ENCODE data around the gene ATE1.

Gene ATE1

DNA sequence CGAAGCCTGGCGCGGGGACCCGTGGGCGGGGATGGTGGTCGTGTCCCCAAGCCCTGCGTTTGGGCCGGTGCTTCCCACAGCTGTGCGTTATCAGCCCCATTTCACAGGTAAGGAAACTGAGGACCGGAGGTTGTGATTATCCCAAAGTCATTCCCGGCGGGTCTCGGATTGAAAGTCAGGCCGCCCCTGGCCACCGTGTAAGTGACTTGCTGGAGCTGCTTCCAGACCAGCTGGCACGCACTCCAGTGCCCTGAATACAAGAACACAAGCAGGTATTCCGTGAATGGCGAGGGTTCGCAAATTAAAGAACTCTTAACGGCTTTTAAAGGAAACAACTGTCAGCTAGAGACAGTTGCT, 675 bp upstream of the ATE1 start:
- TF ChIP-seq, protein P1, sequence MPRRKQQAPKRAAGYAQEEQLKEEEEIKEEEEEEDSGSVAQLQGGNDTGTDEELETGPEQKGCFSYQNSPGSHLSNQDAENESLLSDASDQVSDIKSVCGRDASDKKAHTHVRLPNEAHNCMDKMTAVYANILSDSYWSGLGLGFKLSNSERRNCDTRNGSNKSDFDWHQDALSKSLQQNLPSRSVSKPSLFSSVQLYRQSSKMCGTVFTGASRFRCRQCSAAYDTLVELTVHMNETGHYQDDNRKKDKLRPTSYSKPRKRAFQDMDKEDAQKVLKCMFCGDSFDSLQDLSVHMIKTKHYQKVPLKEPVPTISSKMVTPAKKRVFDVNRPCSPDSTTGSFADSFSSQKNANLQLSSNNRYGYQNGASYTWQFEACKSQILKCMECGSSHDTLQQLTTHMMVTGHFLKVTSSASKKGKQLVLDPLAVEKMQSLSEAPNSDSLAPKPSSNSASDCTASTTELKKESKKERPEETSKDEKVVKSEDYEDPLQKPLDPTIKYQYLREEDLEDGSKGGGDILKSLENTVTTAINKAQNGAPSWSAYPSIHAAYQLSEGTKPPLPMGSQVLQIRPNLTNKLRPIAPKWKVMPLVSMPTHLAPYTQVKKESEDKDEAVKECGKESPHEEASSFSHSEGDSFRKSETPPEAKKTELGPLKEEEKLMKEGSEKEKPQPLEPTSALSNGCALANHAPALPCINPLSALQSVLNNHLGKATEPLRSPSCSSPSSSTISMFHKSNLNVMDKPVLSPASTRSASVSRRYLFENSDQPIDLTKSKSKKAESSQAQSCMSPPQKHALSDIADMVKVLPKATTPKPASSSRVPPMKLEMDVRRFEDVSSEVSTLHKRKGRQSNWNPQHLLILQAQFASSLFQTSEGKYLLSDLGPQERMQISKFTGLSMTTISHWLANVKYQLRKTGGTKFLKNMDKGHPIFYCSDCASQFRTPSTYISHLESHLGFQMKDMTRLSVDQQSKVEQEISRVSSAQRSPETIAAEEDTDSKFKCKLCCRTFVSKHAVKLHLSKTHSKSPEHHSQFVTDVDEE (CRISPR knock-in tag; IDR thresholded peaks at IDR 0.05): no peak; the same call in 1 of the 2 replicates
- TF ChIP-seq CSDC2 (CRISPR knock-in tag; IDR thresholded peaks at IDR 0.05): no peak
- peak; percentile 12 for ATAC-seq

DNA sequence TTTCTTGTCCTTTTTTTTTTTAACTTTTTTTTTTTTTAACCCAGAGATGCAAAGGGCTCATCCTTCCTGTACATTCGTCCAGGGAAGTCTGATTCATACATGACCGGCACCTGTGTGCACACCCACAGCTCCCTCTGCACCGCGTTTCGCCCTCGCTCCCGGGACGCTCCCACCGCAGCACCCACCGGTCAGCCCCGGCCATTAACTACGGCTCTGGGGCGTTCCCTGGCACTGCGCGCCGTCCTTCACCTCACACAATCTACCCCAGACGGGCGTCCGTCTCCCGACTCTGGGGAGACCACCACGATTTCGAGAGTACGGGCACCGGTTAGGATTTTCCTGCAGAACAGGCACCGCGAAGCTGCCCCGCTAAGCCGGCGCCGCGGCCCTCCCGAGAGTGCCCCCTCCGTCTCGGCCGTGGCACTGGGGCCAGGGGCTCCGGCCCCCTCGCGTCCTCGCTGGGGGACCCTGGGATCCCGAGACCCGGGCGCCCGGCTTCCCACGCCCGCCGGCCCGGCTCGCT, 452 bp downstream of the ATE1 start:
- no peak for TF ChIP-seq CREB5 (CRISPR knock-in tag; IDR thresholded peaks at IDR 0.05; ENCODE audit: low read depth)
- no peak for TF ChIP-seq ZNF70 (CRISPR knock-in tag; IDR thresholded peaks at IDR 0.05)
- no peak for TF ChIP-seq RARB (CRISPR knock-in tag; IDR thresholded peaks at IDR 0.05)
- peak; percentile 67 for ATAC-seq

DNA sequence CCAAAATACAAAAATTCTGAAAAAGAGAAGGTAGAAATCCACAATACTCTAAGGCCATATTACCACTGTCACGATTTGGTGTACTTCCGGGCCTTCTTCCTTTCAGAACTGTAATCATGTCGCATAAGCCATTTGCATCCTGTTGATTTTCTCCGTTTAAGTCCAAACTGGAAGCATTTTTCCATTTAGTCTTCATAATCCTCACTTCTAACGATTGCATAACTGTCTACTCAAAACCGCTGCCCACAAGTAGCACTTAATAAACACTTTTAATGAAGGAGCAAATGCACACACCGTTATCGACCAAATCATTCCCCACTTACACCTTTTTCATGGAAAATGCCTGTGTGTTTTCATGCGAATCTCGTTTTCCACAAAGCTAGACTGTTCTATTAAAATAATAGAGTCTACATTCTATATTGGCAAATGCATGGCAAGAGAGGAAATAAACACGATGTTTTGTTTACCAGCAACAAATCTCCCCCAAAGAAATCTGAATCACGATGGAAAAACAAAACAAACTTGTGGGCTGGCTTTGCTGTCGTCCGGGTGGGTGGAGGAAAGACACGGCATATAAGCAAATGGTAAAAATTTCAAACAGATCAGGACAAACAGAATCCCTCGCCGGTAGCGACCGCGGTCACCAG, 1.0 kb downstream of the ATE1 start:
- peak; percentile 16; the same call in 2 of the 3 replicates for ATAC-seq
- TF ChIP-seq, protein P1 (CRISPR knock-in tag; IDR thresholded peaks at IDR 0.05): no peak
- TF ChIP-seq ZC3H10 (CRISPR knock-in tag; IDR thresholded peaks at IDR 0.05): no peak
- no peak for TF ChIP-seq TCF4 (CRISPR knock-in tag; IDR thresholded peaks at IDR 0.05; ENCODE audit: borderline replicate concordance)
- TF ChIP-seq PPARA (CRISPR knock-in tag; IDR thresholded peaks at IDR 0.05; ENCODE audit: borderline replicate concordance): no peak
- TF ChIP-seq CSDC2 (CRISPR knock-in tag; IDR thresholded peaks at IDR 0.05): no peak
- no peak for TF ChIP-seq BACH2 (CRISPR knock-in tag; IDR thresholded peaks at IDR 0.05; ENCODE audit: borderline replicate concordance)
- TF ChIP-seq ISL1 (CRISPR knock-in tag; IDR thresholded peaks at IDR 0.05): no peak
- no peak for TF ChIP-seq GLIS3 (CRISPR knock-in tag; IDR thresholded peaks at IDR 0.05)
- no peak for TF ChIP-seq OSR1 (CRISPR knock-in tag; IDR thresholded peaks at IDR 0.05)
- TF ChIP-seq, protein P2, sequence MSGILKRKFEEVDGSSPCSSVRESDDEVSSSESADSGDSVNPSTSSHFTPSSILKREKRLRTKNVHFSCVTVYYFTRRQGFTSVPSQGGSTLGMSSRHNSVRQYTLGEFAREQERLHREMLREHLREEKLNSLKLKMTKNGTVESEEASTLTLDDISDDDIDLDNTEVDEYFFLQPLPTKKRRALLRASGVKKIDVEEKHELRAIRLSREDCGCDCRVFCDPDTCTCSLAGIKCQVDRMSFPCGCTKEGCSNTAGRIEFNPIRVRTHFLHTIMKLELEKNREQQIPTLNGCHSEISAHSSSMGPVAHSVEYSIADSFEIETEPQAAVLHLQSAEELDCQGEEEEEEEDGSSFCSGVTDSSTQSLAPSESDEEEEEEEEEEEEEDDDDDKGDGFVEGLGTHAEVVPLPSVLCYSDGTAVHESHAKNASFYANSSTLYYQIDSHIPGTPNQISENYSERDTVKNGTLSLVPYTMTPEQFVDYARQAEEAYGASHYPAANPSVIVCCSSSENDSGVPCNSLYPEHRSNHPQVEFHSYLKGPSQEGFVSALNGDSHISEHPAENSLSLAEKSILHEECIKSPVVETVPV (CRISPR knock-in tag; IDR thresholded peaks at IDR 0.05): no peak
- no peak for TF ChIP-seq TOX (CRISPR knock-in tag; IDR thresholded peaks at IDR 0.05; ENCODE audit: borderline replicate concordance)
- TF ChIP-seq ESRRG (CRISPR knock-in tag; IDR thresholded peaks at IDR 0.05): no peak
- no peak for TF ChIP-seq ZFP3 (CRISPR knock-in tag; IDR thresholded peaks at IDR 0.05)
- TF ChIP-seq SNAI2 (CRISPR knock-in tag; IDR thresholded peaks at IDR 0.05): no peak
- TF ChIP-seq ZNF70 (CRISPR knock-in tag; IDR thresholded peaks at IDR 0.05): no peak
- TF ChIP-seq RARB (CRISPR knock-in tag; IDR thresholded peaks at IDR 0.05): no peak

DNA sequence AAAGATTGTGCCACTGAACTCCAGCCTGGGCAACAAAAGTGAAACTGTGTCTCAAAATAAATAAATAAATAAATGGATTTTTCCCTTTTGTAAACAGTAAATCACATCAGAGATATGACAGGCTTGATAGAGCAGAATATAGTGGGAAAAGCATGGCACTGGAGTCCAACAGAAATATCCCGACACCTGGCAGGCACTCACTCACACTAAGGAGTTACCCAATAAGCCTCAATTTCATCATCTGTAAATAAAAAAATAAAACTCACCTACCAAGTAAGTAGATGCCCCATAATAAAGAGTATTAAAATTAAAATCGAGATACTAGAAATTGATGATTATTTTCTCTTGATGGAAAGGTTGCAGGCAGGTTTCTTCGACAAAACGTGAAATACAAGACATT, 1.7 kb downstream of the ATE1 start:
- no peak for TF ChIP-seq ZNF70 (CRISPR knock-in tag; IDR thresholded peaks at IDR 0.05)
- no peak for TF ChIP-seq RARB (CRISPR knock-in tag; IDR thresholded peaks at IDR 0.05)
- no peak for TF ChIP-seq SNAI2 (CRISPR knock-in tag; IDR thresholded peaks at IDR 0.05)
- TF ChIP-seq TCF4 (CRISPR knock-in tag; IDR thresholded peaks at IDR 0.05; ENCODE audit: borderline replicate concordance): no peak
- TF ChIP-seq TOX (CRISPR knock-in tag; IDR thresholded peaks at IDR 0.05; ENCODE audit: borderline replicate concordance): no peak
- no peak for TF ChIP-seq POU6F1 (CRISPR knock-in tag; IDR thresholded peaks at IDR 0.05; ENCODE audit: borderline replicate concordance, low read depth)
- no peak for TF ChIP-seq PPARA (CRISPR knock-in tag; IDR thresholded peaks at IDR 0.05; ENCODE audit: borderline replicate concordance)
- TF ChIP-seq OSR1 (CRISPR knock-in tag; IDR thresholded peaks at IDR 0.05): no peak
- no peak for TF ChIP-seq ZC3H10 (CRISPR knock-in tag; IDR thresholded peaks at IDR 0.05)
- TF ChIP-seq ZNF8 (CRISPR knock-in tag; IDR thresholded peaks at IDR 0.05): no peak
- TF ChIP-seq CSDC2 (CRISPR knock-in tag; IDR thresholded peaks at IDR 0.05): no peak
- no peak for TF ChIP-seq BACH2 (CRISPR knock-in tag; IDR thresholded peaks at IDR 0.05; ENCODE audit: borderline replicate concordance)
- no peak for TF ChIP-seq ESRRG (CRISPR knock-in tag; IDR thresholded peaks at IDR 0.05)
- no peak for TF ChIP-seq ISL1 (CRISPR knock-in tag; IDR thresholded peaks at IDR 0.05)
- TF ChIP-seq, protein P1 (CRISPR knock-in tag; IDR thresholded peaks at IDR 0.05): no peak
- no peak for ATAC-seq

Data from SK-N-SH treated with all-trans-retinoic acid at 6 μM for 48 hours (cell line).